Astrocyte of the cerebellum (primary cell): Measurements from ENCODE around the gene AUNIP.
A peak's percentile ranks its signal among the peaks of the same experiment; 100 is the strongest.

Experiments
- DNase-seq: peaks from one replicate; pipeline ENCODE4 v3.0.0-alpha.2; 2011; ENCODE audit warnings: low read depth
- H3K4me3 ChIP-seq: 2 replicates; pipeline ENCODE4 v1.5.1; 2011; ENCODE audit warnings: mild to moderate bottlenecking, low read depth, low read length, moderate library complexity
- CTCF ChIP-seq: IDR thresholded peaks from 2 replicates; pipeline ENCODE4 v1.5.1; 2012; ENCODE audit warnings: low read length, low read depth, moderate library complexity, mild to moderate bottlenecking; ENCODE audit errors: missing control alignments
- in situ Hi-C: cut with HindIII; loops from 2 replicates; pipeline ENCODE4 v1.10.0; 2017; ENCODE audit warnings: low sequenced_read_pairs

The AUNIP gene

DNA sequence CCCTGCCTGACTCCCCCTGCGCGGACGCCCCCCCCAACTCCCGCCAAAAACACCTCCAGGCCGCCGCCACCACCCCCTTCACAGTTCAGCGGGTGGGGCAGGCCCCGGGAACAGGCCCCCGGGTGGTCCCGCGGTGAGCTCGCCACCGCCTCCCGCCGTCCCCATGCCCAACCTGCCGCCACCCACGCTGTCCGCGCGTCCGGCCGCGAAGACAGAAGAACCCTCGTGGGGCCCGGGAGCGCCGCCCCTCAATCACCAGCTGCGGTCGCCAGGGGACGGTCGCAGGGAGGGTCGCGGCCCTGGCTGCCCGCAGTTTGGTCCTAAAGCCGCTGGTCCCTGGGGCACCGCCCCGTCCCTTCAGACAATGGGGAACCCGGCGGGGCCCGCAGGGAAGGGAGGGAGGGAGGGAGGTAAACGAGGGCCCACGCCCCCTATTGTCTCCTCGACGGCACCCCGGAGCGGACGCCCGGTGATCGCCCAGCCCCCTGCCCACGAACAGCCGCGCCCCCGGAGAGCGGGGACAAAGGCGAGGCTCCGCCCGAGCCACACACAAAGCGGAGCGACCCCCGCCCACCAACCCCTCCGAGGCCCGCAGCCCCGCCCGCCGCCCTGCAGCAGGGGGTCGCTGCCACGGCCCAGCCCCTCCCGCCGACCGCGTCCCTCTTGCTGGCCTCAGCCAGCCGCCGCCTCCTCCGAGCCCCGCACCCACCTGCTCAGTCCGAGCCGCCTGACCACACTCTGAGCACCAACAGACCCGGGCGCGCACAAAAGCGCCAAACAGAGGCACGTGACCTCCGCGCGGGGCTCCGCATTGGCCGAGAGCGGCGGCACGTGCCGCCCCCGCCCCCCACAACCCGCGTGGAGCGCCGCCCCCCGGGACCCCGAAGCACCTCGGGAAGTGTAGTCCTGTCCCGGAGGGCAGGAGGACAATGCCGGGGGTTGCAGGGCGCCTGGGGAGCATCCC is 46.7 kb upstream of the AUNIP start, which contains the start of gene STMN1:
TSS of gene STMN1 (minus strand) at position 740 of the 964 bp plus-strand sequence. CDS start 1,743 bp downstream, outside the sequence.
- DNase-seq: peak; percentile 80
- TF ChIP-seq CTCF: peak; percentile 14
- in situ Hi-C loops: no loop called here
- H3K4me3 ChIP-seq: peak within 1 kb of the TSS; percentile 80

GRCh38 chr1:25904943-25905679 is 45.9 kb upstream of the AUNIP start:
- peak overlapping the region; percentile 80 for H3K4me3 ChIP-seq
- TF ChIP-seq CTCF: peak; percentile 27
- in situ Hi-C loops: no loop called here
- peak; percentile 79 for DNase-seq

GRCh38 chr1:25903986-25904385 is 44.7 kb upstream of the AUNIP start:
- in situ Hi-C loops: no loop called here

DNA sequence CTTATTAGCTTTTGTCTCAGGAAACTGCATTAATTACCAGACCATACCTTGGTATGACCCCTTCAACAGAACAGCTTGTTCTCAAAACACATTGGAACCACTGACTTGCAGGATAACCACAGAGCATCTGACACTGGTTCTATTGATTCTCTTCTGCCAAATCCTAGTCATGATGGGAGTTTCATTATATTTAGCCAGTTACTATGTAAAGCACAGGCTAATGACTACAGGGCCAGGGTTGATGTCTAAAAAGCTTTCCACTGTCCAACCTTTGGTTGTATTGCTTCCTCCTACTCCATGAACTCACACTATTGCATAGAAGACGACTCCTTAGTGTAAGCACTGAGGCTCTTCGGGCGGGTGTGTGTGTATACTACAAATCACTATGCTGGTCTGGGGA is 43.2 kb upstream of the AUNIP start:
- DNase-seq: no peak
- in situ Hi-C loops: no loop called here
- no peak for TF ChIP-seq CTCF
- no peak overlapping the region for H3K4me3 ChIP-seq

More at GRCh38 chr1:25903986-25904385, 44.7 kb upstream of the AUNIP start:
- no peak for DNase-seq
- TF ChIP-seq CTCF: no peak
- peak overlapping the region; percentile 80 for H3K4me3 ChIP-seq

DNA sequence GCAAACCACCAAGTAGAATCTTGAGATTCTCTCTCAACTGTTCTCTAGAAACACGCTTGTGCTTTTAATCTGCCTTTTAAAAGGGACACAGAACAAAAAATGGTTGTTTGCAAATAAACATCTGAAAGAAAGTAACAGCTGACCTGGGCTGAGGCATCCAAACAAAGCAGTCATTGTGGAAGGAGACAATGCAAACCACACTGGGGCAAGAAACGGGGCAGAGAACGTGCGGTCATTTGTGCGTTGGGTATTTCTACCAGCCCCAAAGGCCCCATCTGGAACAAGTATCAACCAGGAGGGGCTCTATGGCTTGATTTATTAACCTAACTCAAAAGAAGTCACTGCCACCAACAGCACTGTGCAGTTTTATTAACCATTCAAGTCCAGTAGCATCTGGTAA is 41.0 kb upstream of the AUNIP start:
- in situ Hi-C loops: no loop called here
- TF ChIP-seq CTCF: no peak
- H3K4me3 ChIP-seq: no peak overlapping the region
- DNase-seq: no peak

GRCh38 chr1:25899792-25900191 is 40.5 kb upstream of the AUNIP start:
- in situ Hi-C loops: loop anchor here (5.0 kb wide), 2 partner anchors 52 to 98 kb away; partner anchors contain the start of gene PAFAH2
- H3K4me3 ChIP-seq: no peak overlapping the region
- no peak for DNase-seq
- no peak for TF ChIP-seq CTCF
